ENCODE measurements around the gene TRIM38. TPM values are rescaled to one million over a fixed set of nuclear protein-coding genes. Genes with fewer than 3 reads are reported as not detected.

Gene TRIM38
- total and polyA plus RNA-seq, 7 donors: 4.2 to 13.3 (median 8.2) TPM

DNA sequence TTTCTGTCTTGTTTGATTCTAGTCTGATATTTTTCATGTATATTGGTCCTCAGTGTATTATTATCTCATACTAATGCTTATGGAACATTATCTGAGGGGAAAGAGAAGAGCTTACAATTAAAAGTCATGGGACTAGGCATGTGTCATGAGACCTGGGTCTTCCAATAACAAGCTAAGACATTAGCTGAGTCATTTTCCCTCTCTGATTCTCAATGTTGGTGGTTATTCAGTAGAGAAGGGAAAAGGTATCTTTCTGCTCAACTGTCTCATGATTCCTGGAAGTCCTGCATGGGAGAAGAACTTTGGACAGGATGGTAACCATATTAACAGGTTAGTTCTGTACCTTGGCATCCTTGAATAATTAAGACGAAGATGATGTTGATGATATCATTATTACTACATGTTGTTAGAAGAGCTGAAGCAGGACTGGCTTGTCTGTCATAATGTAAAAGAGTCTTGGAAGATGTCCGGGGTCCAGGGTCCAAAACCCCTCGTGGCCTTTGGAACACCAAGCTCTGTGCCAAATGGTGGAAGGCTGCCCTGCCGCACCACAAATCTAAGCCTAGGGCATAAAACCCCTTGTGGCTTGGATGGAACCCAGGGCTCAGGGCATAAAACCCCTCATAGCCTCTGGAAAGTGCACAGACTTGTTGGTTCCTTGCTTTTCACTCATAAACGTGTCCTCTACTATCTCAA, 19.1 kb downstream of the TRIM38 start:
- Histone ChIP-seq H3K36me3 (peaks cover 6 to 92% (median 22%) of the 10 kb centered on the region in 4 donors), H3K27ac (no peak overlapping the region), H3K4me1 (no peaks in the 10 kb centered on the region), H3K4me3 (no peak overlapping the region), H3K9me3 (no peaks in the 10 kb centered on the region), H3K27me3 (no peaks in the 10 kb centered on the region)
- TF ChIP-seq CTCF (IDR thresholded peaks at IDR 0.05) (no peak), POLR2AphosphoS5 (IDR thresholded peaks at IDR 0.05) (no peak), POLR2A (IDR thresholded peaks at IDR 0.05) (no peak), EP300 (IDR thresholded peaks at IDR 0.05) (no peak)
- 92 to 94% methylated on average over 5 of the region's 5 CpGs for WGBS, 2 donors
- DNase-seq: no peak
- intact Hi-C loops (cut with DNase I): no loop called here

DNA sequence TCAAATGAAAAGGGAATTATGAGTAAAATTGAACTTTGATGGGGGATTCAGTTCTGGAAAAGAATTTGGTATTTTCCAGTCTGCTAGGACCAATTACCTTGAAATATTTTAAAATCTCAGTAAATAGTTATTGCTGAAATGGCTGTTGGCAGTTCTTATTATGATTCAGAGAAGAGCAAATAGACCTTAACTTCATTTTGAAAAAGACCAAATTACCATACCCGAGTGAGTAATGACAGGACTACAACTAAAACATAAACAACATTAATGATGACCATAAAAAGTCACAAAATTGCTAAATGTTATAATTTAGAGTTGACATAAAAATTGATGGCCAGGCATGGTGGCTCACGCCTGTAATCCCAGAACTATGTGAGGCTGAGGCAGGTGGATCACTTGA, 21.7 kb downstream of the TRIM38 start:
- H3K27ac ChIP-seq: no peak overlapping the region

DNA sequence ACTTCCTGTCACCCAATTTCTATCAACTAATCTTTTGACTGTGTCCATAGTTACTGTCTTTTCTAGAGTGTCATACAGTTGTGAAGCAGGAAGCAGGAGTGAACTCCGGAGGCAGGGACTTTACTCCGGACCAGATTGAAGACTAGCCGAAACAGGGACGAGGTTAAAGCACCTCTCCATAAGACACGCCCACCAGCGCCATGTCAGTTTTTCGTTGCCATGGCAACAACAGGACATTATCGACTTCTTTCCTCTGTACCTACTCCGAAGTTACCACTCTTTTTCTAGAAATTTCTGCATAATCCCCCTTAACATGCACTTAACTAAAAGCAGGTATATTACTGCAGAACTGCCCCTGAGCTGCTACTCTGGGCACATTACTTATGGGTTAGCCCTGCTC, 25.2 kb downstream of the TRIM38 start:
- no peaks in the 10 kb centered on the region for H3K4me1 ChIP-seq
- WGBS, 2 donors: 89 to 94% methylated on average over 9 of the region's 9 CpGs
- H3K27ac ChIP-seq: no peak overlapping the region
- TF ChIP-seq POLR2A (IDR thresholded peaks at IDR 0.05) (no peak), CTCF (IDR thresholded peaks at IDR 0.05) (no peak), EP300 (IDR thresholded peaks at IDR 0.05) (no peak), POLR2AphosphoS5 (IDR thresholded peaks at IDR 0.05) (no peak)
- intact Hi-C loops (cut with DNase I): no loop called here
- peaks cover 0 to 41% (median 11%) of the 10 kb centered on the region in 4 donors for H3K36me3 ChIP-seq
- H3K9me3 ChIP-seq: no peaks in the 10 kb centered on the region
- no peaks in the 10 kb centered on the region for H3K27me3 ChIP-seq
- no peak overlapping the region for H3K4me3 ChIP-seq
- DNase-seq: no peak

More for the DNA sequence above, 21.7 kb downstream of the TRIM38 start:
- Histone ChIP-seq H3K4me3 (no peak overlapping the region), H3K4me1 (no peaks in the 10 kb centered on the region), H3K27me3 (no peaks in the 10 kb centered on the region), H3K9me3 (no peaks in the 10 kb centered on the region), H3K36me3 (peaks cover 0 to 77% (median 17%) of the 10 kb centered on the region in 4 donors)
- intact Hi-C loops (cut with DNase I): no loop called here
- no peak for DNase-seq
- TF ChIP-seq POLR2AphosphoS5 (IDR thresholded peaks at IDR 0.05): no peak
- no peak for TF ChIP-seq POLR2A (IDR thresholded peaks at IDR 0.05)
- no peak for TF ChIP-seq EP300 (IDR thresholded peaks at IDR 0.05)
- no peak for TF ChIP-seq CTCF (IDR thresholded peaks at IDR 0.05)
- WGBS, 2 donors: 72 to 81% methylated on average over 2 of the region's 2 CpGs

- 91 to 98% methylated on average over 2 of the region's 2 CpGs for WGBS, 2 donors
- intact Hi-C loops (cut with DNase I): loop anchor here (10.0 kb wide), 1 partner anchor 266 kb away; a partner anchor contains a TSS
Observed at GRCh38 chr6:25990172-25990873, 27.7 kb downstream of the TRIM38 start.

More at GRCh38 chr6:25990172-25990873, 27.7 kb downstream of the TRIM38 start:
- Histone ChIP-seq H3K4me3 (no peak overlapping the region), H3K27ac (no peak overlapping the region), H3K9me3 (no peaks in the 10 kb centered on the region), H3K36me3 (peaks cover 0 to 16% (median 3%) of the 10 kb centered on the region in 4 donors), H3K4me1 (peaks cover 0 to 15% (median 12%) of the 10 kb centered on the region in 4 donors), H3K27me3 (no peaks in the 10 kb centered on the region)
- DNase-seq: no peak
- TF ChIP-seq POLR2A (IDR thresholded peaks at IDR 0.05) (no peak), EP300 (IDR thresholded peaks at IDR 0.05) (no peak), CTCF (IDR thresholded peaks at IDR 0.05) (no peak), POLR2AphosphoS5 (IDR thresholded peaks at IDR 0.05) (no peak)

Data from sigmoid colon (tissue), 7 donors.